GM12878 (cell line): ENCODE measurements around the gene ACSF3.

Experiments used
- CBFB ChIP-seq: IDR thresholded peaks from 2 replicates; pipeline ENCODE4 v1.6.1; 2016; ENCODE audit warnings: antibody characterized with exemption, low read depth
- RCOR1 ChIP-seq: conservative IDR thresholded peaks from 2 replicates; pipeline ENCODE4 v1.6.1; 2012; ENCODE audit warnings: low read depth, low read length, improper control_type of control experiment
- YY1 ChIP-seq: IDR thresholded peaks from 2 replicates; pipeline ENCODE4 v1.6.1; 2011; ENCODE audit warnings: low read depth, mild to moderate bottlenecking, low read length

DNA sequence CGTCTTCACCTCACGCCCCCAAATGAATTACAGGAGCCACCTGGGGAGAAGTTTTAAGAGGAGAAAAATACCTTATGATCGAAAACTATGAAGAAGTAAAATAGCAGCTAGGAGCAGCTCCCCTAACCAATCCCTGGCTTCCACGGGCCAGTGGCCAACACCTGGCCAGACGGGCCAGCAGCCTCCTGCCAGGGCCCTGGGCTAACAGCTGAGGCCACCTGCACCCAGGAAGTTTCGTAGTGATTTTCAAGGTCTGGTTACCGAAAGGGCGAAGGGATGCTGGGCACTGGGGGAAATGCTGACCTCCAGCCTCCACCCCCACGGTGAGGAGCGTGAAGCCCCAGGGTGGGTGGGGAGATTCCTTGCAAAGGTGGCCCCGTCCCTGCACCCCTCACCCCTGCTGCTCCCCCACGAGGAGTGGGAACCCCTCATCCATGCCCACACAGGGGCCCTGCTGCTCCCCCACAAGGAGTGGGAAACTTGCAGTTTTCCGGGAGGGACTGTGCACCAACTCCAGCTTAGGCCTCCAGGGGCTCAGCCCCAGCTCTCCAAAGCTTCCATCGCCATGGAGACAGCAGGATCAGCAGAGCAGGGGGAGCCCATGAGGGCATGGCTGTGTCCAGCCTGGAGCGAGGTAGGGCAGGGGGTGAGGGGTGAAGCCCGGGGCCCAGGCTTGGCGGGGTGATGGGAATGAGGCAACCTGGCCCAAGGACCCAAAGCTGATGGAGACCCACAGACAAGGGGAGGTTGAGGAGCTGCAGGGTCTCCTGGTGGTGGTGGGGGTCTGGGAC is 31.9 kb upstream of the ACSF3 start:
- no peak for TF ChIP-seq CBFB
- TF ChIP-seq RCOR1 = no peak
- TF ChIP-seq YY1 = no peak
